Thoracic aorta (tissue), 2 donors: ENCODE results near the gene SLC35F3. TPM values are rescaled to one million over a fixed set of nuclear protein-coding genes. Genes with fewer than 3 reads are reported as not detected.

Source experiments
- ATAC-seq: fragments of 150-250 bp; one replicate; pipeline ENCODE4 v1.8.0; 2017; ENCODE audit warnings: low read depth; ENCODE audit not compliant: insufficient number of reproducible peaks, low FRiP score
- DNase-seq: peaks from one replicate; pipeline ENCODE4 v3.0.0-alpha.2; 2020; ENCODE audit warnings: low spot score
- H3K27ac ChIP-seq, 2 donors: fragments of 200-600 bp; sonication (generic); 1 replicate in 1 of 2; 2 replicates in 1 of 2; pipeline ENCODE4 v1.5.1; 2016; ENCODE audit warnings: mild to moderate bottlenecking in 2 of 2, moderate library complexity in 2 of 2
- H3K27me3 ChIP-seq: fragments of 200-600 bp; sonication (generic); replicated peaks from 2 replicates; pipeline ENCODE4 v1.6.0; 2016; ENCODE audit warnings: mild to moderate bottlenecking; ENCODE audit not compliant: insufficient read depth
- H3K36me3 ChIP-seq: fragments of 200-600 bp; sonication (generic); one replicate; pipeline ENCODE4 v1.5.1; 2016
- H3K4me1 ChIP-seq, 2 donors: fragments of 200-600 bp; sonication (generic); 1 replicate in 1 of 2; 2 replicates in 1 of 2; pipeline versions ENCODE4 v1.5.1 to v1.6.0; 2016; ENCODE audit warnings: low read depth in 2 of 2, mild to moderate bottlenecking in 1 of 2; ENCODE audit not compliant: control insufficient read depth in 1 of 2
- H3K4me3 ChIP-seq: fragments of 200-600 bp; sonication (generic); 2 replicates; pipeline ENCODE4 v1.5.1; 2016; ENCODE audit warnings: mild to moderate bottlenecking
- H3K9me3 ChIP-seq: fragments of 200-600 bp; sonication (generic); 2 replicates; pipeline ENCODE4 v1.5.1; 2016
- CTCF ChIP-seq: fragments of 200-600 bp; sonication (generic); IDR thresholded peaks from one replicate; pipeline ENCODE4 v1.5.1; 2019; ENCODE audit warnings: antibody characterized with exemption
- total RNA-seq, 2 donors: library from RNA; depleted of rRNA; stranded (reverse); fragments of >200 nt; gene quantifications; one replicate each; pipeline versions ENCODE4 v1.1.0 to v1.2.3, GENCODE V29; 2016

Gene SLC35F3
- total RNA-seq, 2 donors from 2014 or later, result not detected

DNA sequence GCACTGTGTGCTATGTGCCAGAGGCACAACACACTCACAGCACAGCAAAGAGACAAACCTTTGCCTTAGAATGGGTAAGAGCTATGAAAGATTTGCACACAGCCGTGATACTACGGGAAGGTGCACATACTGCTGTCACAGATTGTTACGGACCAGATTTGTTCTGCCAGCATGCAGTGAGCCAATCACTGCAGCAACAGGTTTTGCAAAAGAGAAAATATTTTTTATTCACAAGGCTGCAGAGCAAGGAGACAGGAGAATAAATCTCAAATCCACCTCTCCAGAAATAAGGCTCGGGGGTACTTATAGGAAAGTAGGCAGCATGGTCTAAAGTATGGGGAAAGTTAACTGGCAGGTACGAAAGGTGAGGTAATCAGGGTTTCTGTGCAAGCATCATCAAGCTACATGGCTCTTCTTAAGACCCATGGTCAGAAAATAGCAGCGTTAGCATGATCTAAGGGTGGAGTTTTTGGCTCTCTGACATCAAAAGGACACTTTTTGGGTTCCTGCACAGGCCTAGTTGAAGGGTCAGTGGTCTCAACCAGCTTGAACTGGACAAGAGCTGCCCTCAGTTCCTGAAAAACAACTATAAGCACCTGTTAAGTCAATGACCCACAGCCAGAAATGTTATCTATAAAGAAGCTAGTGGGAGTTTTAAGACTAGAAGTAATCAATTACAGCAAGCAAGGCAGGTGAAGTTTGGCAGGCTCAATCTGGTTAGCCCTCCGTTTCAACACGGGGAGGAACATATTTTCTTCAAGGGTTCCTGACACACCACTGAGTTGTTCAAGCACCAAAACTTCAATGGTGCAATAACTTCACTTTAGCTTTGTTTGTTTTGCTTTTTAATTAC is 186.0 kb downstream of the SLC35F3 start:
- no peak overlapping the region for H3K27ac ChIP-seq
- ATAC-seq (no peak), DNase-seq (no peak)
- H3K4me3 ChIP-seq, result no peak overlapping the region
- H3K36me3 ChIP-seq, result no peaks in the 10 kb centered on the region
- no peaks in the 10 kb centered on the region for H3K27me3 ChIP-seq
- H3K4me1 ChIP-seq, result peaks cover 11 to 32% of the 10 kb centered on the region in 2 donors
- no peak for TF ChIP-seq CTCF
- H3K9me3 ChIP-seq, result no peaks in the 10 kb centered on the region

DNA sequence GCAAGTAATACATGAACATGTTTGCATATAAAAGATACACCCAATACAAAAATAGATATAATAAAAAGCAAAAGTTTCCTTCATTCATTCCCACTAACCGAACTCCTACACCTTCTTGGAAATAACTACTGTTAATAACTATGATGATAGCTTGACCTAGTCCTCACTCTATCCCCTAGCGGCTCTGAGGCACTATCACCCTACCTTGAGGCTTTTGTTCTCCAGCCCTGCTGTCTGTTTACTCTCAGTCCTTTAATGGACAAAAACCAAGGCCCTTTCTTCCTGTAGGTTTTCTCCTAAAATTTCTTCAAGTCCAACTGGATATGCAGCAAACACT is 186.6 kb downstream of the SLC35F3 start:
- ATAC-seq, result no peak
- TF ChIP-seq CTCF, result no peak
- no peak for DNase-seq
- H3K36me3 ChIP-seq, result no peaks in the 10 kb centered on the region
- peaks cover 11 to 38% of the 10 kb centered on the region in 2 donors for H3K4me1 ChIP-seq
- H3K27ac ChIP-seq, result no peak overlapping the region
- no peak overlapping the region for H3K4me3 ChIP-seq
- H3K9me3 ChIP-seq, result no peaks in the 10 kb centered on the region
- H3K27me3 ChIP-seq, result no peaks in the 10 kb centered on the region

GRCh38 chr1:234091876-234092275 is 187.4 kb downstream of the SLC35F3 start:
- Histone ChIP-seq H3K4me3 (no peak overlapping the region), H3K9me3 (no peaks in the 10 kb centered on the region), H3K4me1 (peaks cover 11 to 42% of the 10 kb centered on the region in 2 donors), H3K27ac (peak overlapping the region; percentile 45 to 50), H3K27me3 (no peaks in the 10 kb centered on the region), H3K36me3 (no peaks in the 10 kb centered on the region)
- DNase-seq (no peak), ATAC-seq (no peak)
- no peak for TF ChIP-seq CTCF

DNA sequence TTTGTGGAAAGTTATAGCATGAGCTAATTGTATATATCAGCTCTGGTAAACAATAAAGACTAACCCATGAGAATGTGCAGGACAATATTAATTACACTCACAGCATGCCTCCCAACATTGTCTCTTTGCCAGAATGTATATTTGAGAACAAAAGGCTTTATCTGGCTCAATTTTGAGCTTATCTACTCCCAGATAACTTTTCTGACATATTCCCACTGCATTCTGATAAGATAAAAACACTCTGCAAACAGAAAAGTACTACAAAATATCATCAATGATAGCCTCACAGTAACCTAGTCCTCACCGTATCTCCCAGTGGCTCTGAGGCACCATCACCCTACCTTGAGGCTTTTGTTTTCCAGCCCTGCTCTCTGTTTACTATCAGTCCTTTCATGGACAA is 188.6 kb downstream of the SLC35F3 start:
- DNase-seq, result no peak
- ATAC-seq, result no peak
- no peaks in the 10 kb centered on the region for H3K36me3 ChIP-seq
- H3K4me3 ChIP-seq, result no peak overlapping the region
- peaks cover 11 to 42% of the 10 kb centered on the region in 2 donors for H3K4me1 ChIP-seq
- TF ChIP-seq CTCF, result no peak
- no peaks in the 10 kb centered on the region for H3K27me3 ChIP-seq
- no peaks in the 10 kb centered on the region for H3K9me3 ChIP-seq
- H3K27ac ChIP-seq, result peak overlapping the region; percentile 44 to 52

GRCh38 chr1:234093741-234094140 is 189.3 kb downstream of the SLC35F3 start:
- peaks cover 11 to 42% of the 10 kb centered on the region in 2 donors for H3K4me1 ChIP-seq
- H3K4me3 ChIP-seq, result no peak overlapping the region
- ATAC-seq (no peak), DNase-seq (no peak)
- no peaks in the 10 kb centered on the region for H3K27me3 ChIP-seq
- peak overlapping the region; percentile 44 to 52 for H3K27ac ChIP-seq
- no peaks in the 10 kb centered on the region for H3K36me3 ChIP-seq
- no peaks in the 10 kb centered on the region for H3K9me3 ChIP-seq
- no peak for TF ChIP-seq CTCF
